Hepatocyte (in vitro differentiated cells): ENCODE results near the gene PRICKLE3.

Experiments used
- CTCF ChIP-seq: fragments of 200-600 bp; sonication (generic); IDR thresholded peaks from 2 replicates; pipeline ENCODE4 v1.5.1; 2016; ENCODE audit warnings: antibody characterized with exemption, mild to moderate bottlenecking; ENCODE audit not compliant: poor library complexity
- EZH2phosphoT487 ChIP-seq: fragments of 200-600 bp; sonication (generic); IDR thresholded peaks from one replicate; pipeline ENCODE4 v1.6.1; 2018; ENCODE audit warnings: antibody characterized with exemption, mild to moderate bottlenecking, low read depth, moderate library complexity; ENCODE audit not compliant: unreplicated experiment, severe bottlenecking

- TF ChIP-seq CTCF = no peak
- no peak for TF ChIP-seq EZH2phosphoT487
Measured at GRCh38 chrX:49190821-49191573, 4.8 kb upstream of the PRICKLE3 start.
